Activated T-cell treated with anti-CD3 and anti-CD28 coated beads, Interleukin-2, amount 50 U/mL, for 1 hour (primary cell): Measurements from ENCODE around the gene RPL13.

Experiments
- DNase-seq: peaks from one replicate; pipeline ENCODE4 v3.0.0-alpha.2; 2020

The RPL13 gene

GRCh38 chr16:89599451-89599858, 39.0 kb downstream of the RPL13 start:
- DNase-seq = peak; percentile 43

DNA sequence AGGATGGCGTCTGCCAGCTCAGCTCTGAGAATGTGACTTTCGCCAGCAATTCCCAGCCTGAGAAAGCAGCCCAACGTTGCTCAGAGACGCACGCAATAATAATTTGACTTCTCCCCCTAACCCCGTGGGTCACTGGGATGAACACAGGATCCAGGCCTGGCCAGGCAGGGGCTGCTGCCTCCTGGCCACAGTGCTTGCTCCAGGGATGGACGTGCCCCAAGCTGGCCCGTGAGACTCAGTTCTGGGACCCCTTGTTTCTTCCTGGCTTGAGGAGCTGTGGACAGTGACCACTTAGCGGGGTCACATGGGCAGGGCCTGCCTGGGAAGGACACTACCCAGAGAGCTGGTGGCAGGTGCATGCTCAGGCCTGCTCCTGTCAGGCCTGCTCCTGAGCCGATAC, 39.4 kb downstream of the RPL13 start:
- no peak for DNase-seq

DNA sequence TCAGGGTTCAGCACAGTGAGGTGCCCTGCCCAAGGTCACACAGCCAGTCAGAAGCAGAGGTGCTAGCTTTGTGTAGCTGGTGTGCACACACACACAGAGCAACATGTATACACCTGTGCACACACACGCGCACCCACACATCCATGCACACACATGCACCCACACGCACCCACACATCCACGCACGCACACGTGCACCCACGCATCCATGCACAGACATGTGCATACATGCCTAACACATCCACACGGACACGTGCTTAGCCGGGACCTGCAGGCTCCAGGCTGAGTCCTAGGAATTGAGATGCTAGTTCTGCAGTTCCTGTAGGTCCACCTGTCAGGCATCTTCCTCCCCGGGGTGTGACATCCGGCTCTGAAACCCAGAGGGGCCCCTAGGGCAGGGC, 39.9 kb downstream of the RPL13 start:
- no peak for DNase-seq

GRCh38 chr16:89600956-89601355, 40.5 kb downstream of the RPL13 start:
- DNase-seq = no peak

- DNase-seq = no peak
These were observed 41.4 kb downstream of the RPL13 start for GRCh38 chr16:89601906-89602272.

GRCh38 chr16:89602273-89602951, 41.9 kb downstream of the RPL13 start:
- peak; percentile 62 for DNase-seq

DNA sequence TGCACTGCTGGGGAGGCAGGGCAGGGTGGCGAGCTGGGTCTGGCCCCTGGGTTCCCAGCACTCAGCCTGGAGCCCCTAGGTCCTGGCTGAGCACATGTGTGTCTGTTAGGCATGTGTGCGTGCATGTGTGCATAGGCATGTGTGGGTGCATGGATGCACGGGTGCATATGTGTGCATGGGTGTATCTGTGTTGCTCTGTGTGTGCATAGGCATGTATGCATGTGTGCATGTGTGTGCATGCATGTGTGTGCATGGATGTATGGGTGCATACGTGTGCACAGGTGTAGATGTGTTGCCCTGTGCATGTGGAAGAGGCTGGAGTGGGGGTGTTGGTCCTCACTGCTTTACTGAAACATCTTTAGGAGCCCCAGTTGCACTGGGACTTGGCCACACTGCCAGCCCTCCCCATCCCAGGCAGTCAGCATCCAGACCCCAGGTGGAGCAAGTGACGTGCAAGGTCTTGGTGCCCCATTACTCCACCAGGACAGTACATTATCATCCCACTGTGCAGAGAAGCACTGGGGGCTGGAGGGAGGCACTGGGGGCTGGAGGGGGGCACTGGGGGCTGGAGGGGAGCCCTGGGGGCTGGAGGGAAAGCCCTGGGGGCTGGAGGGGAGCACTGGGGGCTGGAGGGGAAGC, 42.6 kb downstream of the RPL13 start:
- DNase-seq = no peak

GRCh38 chr16:89604764-89605163, 44.3 kb downstream of the RPL13 start:
- no peak for DNase-seq

DNA sequence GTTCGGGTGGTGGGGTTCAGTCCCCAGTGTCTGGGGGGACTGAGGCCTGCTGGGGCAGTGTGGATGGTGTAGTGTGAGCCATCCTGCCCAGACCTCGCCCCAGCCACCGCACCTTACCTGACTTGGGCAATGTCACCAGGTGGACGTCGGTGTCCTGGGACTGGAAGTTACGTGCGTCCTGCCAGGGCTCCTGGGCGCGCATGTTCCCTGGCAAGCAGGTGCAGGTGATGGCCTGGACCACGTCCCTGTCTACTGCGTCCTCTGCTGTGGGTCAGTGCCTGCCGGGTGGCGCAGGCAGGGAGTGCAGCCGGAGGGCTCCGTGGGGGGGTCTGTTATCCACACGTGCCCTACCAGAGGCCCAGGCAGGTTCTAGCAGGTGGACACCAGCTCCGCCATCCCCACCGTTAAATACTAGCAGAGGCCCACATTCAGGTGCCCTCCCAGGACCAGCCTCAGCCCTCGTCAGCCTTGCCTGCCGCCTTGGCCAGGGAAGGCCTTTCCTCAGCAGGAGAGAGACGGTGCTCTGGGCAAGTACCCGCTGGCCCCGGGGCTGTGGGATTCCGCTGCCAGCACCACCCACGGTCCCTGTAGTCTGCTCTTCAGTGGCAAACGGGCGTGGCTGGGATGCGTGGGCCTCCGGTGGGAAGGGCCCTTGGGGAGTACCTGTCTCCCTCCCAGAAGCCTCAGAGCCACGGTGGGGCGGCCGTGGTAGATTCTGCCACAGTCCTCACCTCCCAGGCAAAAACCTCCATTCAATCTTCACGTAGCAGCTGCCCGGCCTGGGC, 44.9 kb downstream of the RPL13 start:
- DNase-seq = no peak

DNA sequence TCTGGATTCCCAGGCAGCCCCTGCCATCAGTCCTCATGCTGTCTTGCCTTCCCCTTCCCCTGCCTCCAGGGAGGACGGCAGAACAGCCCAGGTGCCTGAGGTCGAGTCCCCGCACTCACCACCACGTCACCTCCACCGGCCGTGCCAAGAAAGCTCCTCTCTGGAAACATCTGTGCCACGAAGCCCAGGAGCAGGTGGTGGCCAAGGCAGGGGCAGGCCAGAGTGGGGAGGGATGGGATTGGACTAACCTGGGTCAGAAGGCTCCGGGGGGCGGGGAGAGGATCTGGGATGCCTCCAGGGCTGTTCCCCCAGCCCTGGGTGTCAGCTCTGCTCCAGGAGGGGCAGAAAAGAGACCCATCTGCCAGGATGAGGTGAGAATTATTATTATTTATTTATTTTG, 45.5 kb downstream of the RPL13 start:
- DNase-seq = no peak

DNA sequence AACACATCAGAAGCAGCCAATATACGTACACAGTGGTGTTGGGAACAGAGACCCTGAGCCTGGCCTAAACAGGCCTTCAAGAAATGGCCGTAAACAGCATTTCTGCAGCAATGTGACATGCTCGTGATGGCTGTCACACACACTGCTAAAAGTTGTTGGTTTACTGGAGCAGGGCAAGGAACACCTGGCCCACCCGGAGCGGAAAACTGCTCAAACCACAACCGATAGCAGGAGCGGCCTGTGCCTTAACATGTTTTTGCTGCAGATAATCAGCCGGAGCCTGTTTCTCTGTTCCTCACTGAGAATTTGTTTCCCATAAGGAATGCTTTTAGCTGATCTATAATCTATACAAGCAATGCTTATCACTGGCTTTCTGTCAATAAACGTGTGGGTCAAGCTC, 47.0 kb downstream of the RPL13 start:
- no peak for DNase-seq

DNA sequence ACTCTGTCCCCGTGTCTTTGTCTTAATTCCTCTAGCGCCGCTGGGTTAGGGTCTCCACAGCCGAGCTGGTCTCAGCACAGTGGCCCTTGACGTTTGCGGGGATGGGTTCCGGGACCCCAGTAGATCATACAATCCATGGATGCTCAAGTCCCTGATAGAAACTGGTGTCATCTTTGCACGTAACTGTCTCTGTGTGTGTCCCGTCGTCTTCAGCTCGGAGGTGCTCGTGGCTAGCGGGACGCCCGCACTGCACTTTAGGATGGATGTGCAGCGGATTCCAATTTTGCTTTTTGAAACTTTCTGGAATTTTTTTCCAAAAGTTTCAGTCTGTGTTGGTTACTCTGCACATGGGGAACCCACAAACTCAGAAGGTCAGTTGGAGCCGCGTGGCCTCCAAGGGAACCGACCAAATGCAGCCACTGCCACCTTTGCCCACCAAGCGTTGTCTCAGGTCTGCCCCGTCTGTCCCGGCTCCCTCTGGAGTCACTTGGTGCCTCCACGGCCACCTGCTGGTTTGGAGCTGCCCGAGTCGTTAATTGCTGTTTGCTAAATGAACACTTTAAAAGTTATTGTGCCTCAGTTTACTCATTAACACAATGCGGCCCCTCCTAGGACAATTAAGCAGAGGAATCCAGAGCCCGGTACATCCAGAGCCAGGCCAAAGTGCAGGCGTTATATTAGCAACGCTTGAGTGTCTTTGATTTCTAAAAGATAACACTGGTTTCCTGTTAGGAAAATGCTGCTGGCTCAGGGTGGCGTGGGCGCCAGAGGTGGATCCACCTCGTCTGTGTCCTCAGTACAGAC, 47.7 kb downstream of the RPL13 start:
- DNase-seq = no peak

DNA sequence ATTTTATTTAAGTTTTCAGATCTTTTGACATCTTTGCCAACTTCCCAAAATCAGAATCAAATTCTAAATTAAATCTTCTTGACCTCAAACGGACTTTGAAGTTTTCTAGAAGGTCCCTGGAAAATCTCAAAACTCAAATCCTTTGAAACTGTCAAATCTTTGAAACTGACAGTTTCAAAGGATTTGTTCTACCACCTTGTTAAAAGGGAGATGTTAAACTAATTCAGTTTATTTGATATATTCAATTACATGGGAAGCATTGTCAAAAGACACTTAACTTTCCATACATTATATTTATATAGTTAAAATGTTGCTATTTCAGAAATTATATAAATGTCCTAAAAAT, 49.6 kb downstream of the RPL13 start:
- no peak for DNase-seq

- no peak for DNase-seq
These were observed 52.1 kb downstream of the RPL13 start for GRCh38 chr16:89612415-89613166.

DNA sequence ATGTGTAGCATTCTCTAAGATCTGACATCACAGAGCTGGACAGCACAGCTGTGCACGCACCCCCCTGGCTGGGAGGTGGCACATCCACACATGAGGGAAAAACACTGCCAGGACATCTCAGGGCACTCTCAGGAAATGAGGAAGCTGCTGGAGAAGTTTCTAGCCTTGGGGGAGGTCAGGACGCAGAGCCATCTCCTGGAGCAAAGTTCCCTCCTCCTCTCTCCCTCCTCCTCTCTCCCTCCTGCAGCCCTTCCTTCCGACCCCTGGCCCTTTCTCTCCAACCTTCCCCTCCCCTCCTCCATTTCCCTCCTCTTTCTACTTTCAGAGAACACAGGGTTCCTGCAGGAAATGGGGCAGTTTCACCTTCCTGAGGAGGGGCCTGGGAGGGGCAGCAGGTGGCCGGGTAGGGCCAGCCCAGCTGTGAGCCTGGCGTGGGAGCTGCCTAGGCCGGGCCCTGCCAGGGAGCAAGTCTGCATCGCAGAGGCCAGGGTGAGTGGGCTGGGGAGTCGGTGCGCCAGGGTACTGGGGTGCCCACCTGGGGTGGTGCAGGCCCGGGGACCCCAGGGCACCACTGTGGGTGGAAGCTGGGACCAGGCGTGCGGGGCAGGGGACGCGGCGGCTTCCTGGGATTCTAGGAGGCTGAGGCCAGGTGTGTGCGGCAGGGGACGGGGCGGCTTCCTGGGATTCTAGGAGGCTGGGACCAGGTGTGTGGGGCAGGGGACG, 52.9 kb downstream of the RPL13 start, which contains the start of gene DPEP1:
DPEP1 (plus strand) TSS at position 412 of the 723 bp plus-strand sequence. CDS start 16,769 bp downstream, outside the sequence.
- no peak for DNase-seq

DNA sequence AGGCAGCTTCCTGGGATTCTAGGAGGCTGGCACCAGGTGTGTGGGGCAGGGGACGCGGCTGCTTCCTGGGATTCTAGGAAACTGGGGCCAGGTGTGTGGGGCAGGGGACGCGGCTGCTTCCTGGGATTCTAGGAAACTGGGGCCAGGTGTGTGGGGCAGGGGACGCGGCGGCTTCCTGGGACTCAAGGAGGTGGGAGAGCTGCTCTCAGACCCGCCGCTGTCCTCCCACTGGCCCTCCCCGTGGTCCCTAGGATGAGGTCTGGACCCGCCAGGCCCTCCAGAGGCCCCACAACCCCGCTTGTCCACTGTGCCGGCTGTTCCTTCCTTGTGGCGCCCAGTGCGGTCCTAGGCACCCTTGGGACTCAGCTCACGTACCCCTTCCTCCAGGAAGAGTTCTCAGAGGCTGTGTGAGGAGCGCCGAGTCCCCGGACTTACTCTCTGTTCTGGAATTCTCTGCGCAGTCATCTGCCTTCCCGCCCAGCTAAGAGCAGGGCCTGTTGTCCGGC, 53.5 kb downstream of the RPL13 start:
- no peak for DNase-seq
